GM23248 (cell line): ENCODE results near the gene ETF1.

Experiments
- EZH2 ChIP-seq: fragments of 200-600 bp; sonication (generic); IDR thresholded peaks from 2 replicates; pipeline ENCODE4 v1.6.1; 2018; ENCODE audit warnings: antibody characterized with exemption, mild to moderate bottlenecking; ENCODE audit not compliant: insufficient read depth, poor library complexity, severe bottlenecking
- EZH2phosphoT487 ChIP-seq: fragments of 200-600 bp; sonication (generic); IDR thresholded peaks from 2 replicates; pipeline ENCODE4 v1.6.1; 2018; ENCODE audit warnings: antibody characterized with exemption, moderate library complexity, mild to moderate bottlenecking, low read depth; ENCODE audit not compliant: insufficient read depth

GRCh38 chr5:138490648-138491283, 52.3 kb downstream of the ETF1 start:
- TF ChIP-seq EZH2 (no peak), EZH2phosphoT487 (no peak)
